Uterus (tissue), 4 donors: ENCODE results near the gene ZNF746. TPM values are rescaled to one million over a fixed set of nuclear protein-coding genes. Genes with fewer than 3 reads are reported as not detected.

Experiments used
- DNase-seq, 2 donors: peaks; one replicate each; pipeline ENCODE4 v3.0.0-alpha.2; 2019 to 2020
- H3K27ac ChIP-seq, 2 donors: fragments of 200-600 bp; sonication (generic); 1 replicate in 1 of 2; 2 replicates in 1 of 2; pipeline ENCODE4 v1.5.1; 2016 to 2018
- H3K27me3 ChIP-seq, 2 donors: fragments of 200-600 bp; sonication (generic); one replicate each; pipeline ENCODE4 v1.5.1; 2018 to 2019; ENCODE audit warnings: control low read depth in 1 of 2
- H3K36me3 ChIP-seq, 2 donors: fragments of 200-600 bp; sonication (generic); one replicate each; pipeline ENCODE4 v1.5.1; 2019; ENCODE audit warnings: control low read depth in 1 of 2
- H3K4me1 ChIP-seq, 2 donors: fragments of 200-600 bp; sonication (generic); one replicate each; pipeline ENCODE4 v1.5.1; 2018 to 2019; ENCODE audit warnings: control low read depth in 1 of 2
- H3K4me3 ChIP-seq, 2 donors: fragments of 200-600 bp; sonication (generic); 1 replicate in 1 of 2; 2 replicates in 1 of 2; pipeline ENCODE4 v1.5.1; 2018 to 2019; ENCODE audit warnings: mild to moderate bottlenecking in 1 of 2
- H3K9me3 ChIP-seq, 2 donors: fragments of 200-600 bp; sonication (generic); one replicate each; pipeline ENCODE4 v1.5.1; 2019; ENCODE audit warnings: control low read depth in 1 of 2
- CTCF ChIP-seq, 4 experiments: fragments of 200-600 bp in 2 of 4; fragments of 450-650 bp in 2 of 4; sonication (generic) in 2 of 4; IDR thresholded peaks; one replicate each; pipeline ENCODE4 v1.5.1; 2016 to 2019; ENCODE audit warnings: antibody characterized with exemption in 4 of 4, mild to moderate bottlenecking in 2 of 4, moderate library complexity in 1 of 4
- POLR2A ChIP-seq, 2 donors: fragments of 450-650 bp; IDR thresholded peaks; one replicate each; pipeline ENCODE4 v1.6.1; 2016; ENCODE audit warnings: antibody characterized with exemption in 2 of 2, mild to moderate bottlenecking in 1 of 2, moderate library complexity in 1 of 2
- intact Hi-C: fragments of 100-400 bp; cut with DNase I; formaldehyde crosslinking; loops from one replicate; pipeline ENCODE4 v1.15.1; 2023; ENCODE audit warnings: low total_unique reads
- total RNA-seq, 4 donors: library from RNA; depleted of rRNA in 3 of 4; stranded (reverse); fragments of >200 nt in 3 of 4; gene quantifications; one replicate each; pipeline versions ENCODE4 v1.1.0 to v1.2.4, GENCODE V29; 2014 to 2023
- donor health status: DM: yes; HTN: yes; CAD: no.

ZNF746 gene
- total RNA-seq, 4 donors from 2014 or later: 15.6 to 30.5 (median 20.2) TPM

DNA sequence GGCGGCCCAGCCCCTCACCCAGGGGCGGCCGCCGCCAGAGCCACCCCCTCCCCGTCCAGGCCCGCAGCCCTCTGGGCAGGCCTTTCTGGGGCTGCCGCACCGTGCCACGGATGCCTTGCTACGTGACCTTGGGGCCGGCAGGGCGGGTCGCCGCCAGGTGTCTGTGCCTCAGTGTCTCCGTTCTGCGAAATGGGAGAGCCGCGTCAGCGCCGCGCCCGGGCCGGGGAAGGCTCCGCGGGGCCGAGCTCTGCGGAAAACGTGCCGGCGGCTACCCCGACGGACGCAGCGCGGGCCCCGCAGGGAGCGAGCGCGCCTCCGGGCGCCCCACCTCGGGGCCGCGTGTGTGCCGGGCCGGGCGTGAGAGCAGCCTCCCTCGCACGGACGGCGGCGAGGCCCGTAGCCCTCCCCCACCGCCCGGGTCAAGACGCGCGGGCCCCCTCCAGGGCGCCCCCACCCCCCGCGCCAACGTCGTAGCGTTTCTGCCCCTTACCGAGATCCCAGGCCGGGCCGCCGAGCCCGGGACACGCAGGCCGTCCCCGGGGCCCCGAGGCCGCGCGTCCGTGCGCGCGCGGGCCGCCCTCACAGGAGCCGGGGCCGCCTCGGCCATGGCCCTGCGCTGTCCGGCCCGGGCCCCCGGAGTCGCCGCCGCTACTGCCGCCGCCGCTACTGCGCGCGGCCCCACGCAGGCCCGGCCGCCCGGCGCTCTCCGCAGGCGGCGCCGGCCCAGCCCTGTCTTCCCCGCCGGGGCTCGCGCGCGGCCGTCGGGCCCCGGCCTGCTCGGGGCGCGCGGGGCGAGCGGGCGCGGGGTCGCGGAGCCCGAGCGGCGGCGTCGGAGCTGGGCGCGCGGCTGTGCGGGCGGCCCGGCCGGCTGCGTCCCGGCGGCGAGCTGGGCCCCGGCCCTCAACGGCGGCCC is 37.8 kb downstream of the ZNF746 start:
- Histone ChIP-seq H3K4me1 (no peaks in the 10 kb centered on the region), H3K27ac (peak overlapping the region; percentile 43 to 77), H3K9me3 (no peaks in the 10 kb centered on the region), H3K27me3 (no peaks in the 10 kb centered on the region), H3K36me3 (no peaks in the 10 kb centered on the region), H3K4me3 (peak overlapping the region; percentile 35 to 68)
- intact Hi-C loops: no loop called here
- TF ChIP-seq CTCF (IDR thresholded peaks at IDR 0.05): no peak
- no peak for TF ChIP-seq POLR2A (IDR thresholded peaks at IDR 0.05)
- DNase-seq: no peak

- no peaks in the 10 kb centered on the region for H3K36me3 ChIP-seq
- no peak for TF ChIP-seq POLR2A (IDR thresholded peaks at IDR 0.05)
- no peak for TF ChIP-seq CTCF (IDR thresholded peaks at IDR 0.05)
- intact Hi-C loops: no loop called here
- H3K9me3 ChIP-seq: no peaks in the 10 kb centered on the region
- no peaks in the 10 kb centered on the region for H3K4me1 ChIP-seq
- peak overlapping the region in 1 of 2 donors; percentile 43 for H3K27ac ChIP-seq
- no peak for DNase-seq
- no peaks in the 10 kb centered on the region for H3K27me3 ChIP-seq
- peak overlapping the region; percentile 23 to 58 for H3K4me3 ChIP-seq
Measured at GRCh38 chr7:149459201-149459539, 38.4 kb downstream of the ZNF746 start.

GRCh38 chr7:149458235-149458634 is 39.4 kb downstream of the ZNF746 start:
- no peaks in the 10 kb centered on the region for H3K4me1 ChIP-seq
- intact Hi-C loops: no loop called here
- no peak for DNase-seq
- no peaks in the 10 kb centered on the region for H3K27me3 ChIP-seq
- H3K9me3 ChIP-seq: no peaks in the 10 kb centered on the region
- no peak overlapping the region for H3K4me3 ChIP-seq
- H3K27ac ChIP-seq: no peak overlapping the region
- TF ChIP-seq POLR2A (IDR thresholded peaks at IDR 0.05) (no peak), CTCF (IDR thresholded peaks at IDR 0.05) (no peak)
- H3K36me3 ChIP-seq: no peaks in the 10 kb centered on the region

GRCh38 chr7:149457766-149458165 is 39.8 kb downstream of the ZNF746 start:
- no peak for TF ChIP-seq POLR2A (IDR thresholded peaks at IDR 0.05)
- no peak for TF ChIP-seq CTCF (IDR thresholded peaks at IDR 0.05)
- no peaks in the 10 kb centered on the region for H3K27me3 ChIP-seq
- intact Hi-C loops: no loop called here
- no peaks in the 10 kb centered on the region for H3K4me1 ChIP-seq
- no peak overlapping the region for H3K4me3 ChIP-seq
- no peak overlapping the region for H3K27ac ChIP-seq
- DNase-seq: no peak
- H3K36me3 ChIP-seq: no peaks in the 10 kb centered on the region
- H3K9me3 ChIP-seq: no peaks in the 10 kb centered on the region
